CD4-positive, alpha-beta T cell (primary cell): ENCODE results near the gene PDE3A. TPM values are rescaled to one million over a fixed set of nuclear protein-coding genes. Genes with fewer than 3 reads are reported as not detected.

Experiments used
- ATAC-seq: fragments of 200-7000 bp; cut with Tn5 transposase; one replicate; pipeline ENCODE4 v1.10.0; 2022; ENCODE audit warnings: mild to moderate bottlenecking; ENCODE audit not compliant: poor library complexity
- CTCF ChIA-PET: fragments of 350-600 bp; sonication (Branson Sonifier 250); formaldehyde crosslinking; loops from one replicate; lab custom pipeline; 2021; ENCODE audit warnings: antibody characterized with exemption, inconsistent platforms; lab: Charles Lee
- POLR2A ChIA-PET: fragments of 350-600 bp; sonication (Branson Sonifier 250); formaldehyde crosslinking; loops from one replicate; lab custom pipeline; 2021; ENCODE audit warnings: antibody characterized with exemption, inconsistent platforms; lab: Charles Lee
- DNase-seq, 14 experiments: peaks; one replicate each; pipeline ENCODE4 v3.0.0-alpha.2; 2013 to 2020; ENCODE audit warnings: mixed read lengths in 2 of 14
- H3K27ac ChIP-seq, 2 donors: one replicate each; pipeline versions ENCODE4 v1.5.1 to v1.7.0; 2013; ENCODE audit warnings: low read length in 2 of 2, low read depth in 1 of 2, mild to moderate bottlenecking in 1 of 2
- H3K27me3 ChIP-seq, 2 experiments: 1 replicate in 1 of 2; 2 replicates in 1 of 2; pipeline versions ENCODE4 v1.6.1 to v1.7.0; 2013; ENCODE audit warnings: low read length in 2 of 2, control low read depth in 1 of 2, mild to moderate bottlenecking in 1 of 2, moderate library complexity in 1 of 2; ENCODE audit not compliant: insufficient read depth in 2 of 2, control insufficient read depth in 1 of 2
- H3K36me3 ChIP-seq: one replicate; pipeline ENCODE4 v1.6.1; 2013; ENCODE audit warnings: low read length, control low read depth; ENCODE audit not compliant: insufficient read depth
- H3K4me1 ChIP-seq: one replicate; pipeline ENCODE4 v1.6.1; 2013; ENCODE audit warnings: low read length, control low read depth; ENCODE audit not compliant: insufficient read depth
- H3K4me3 ChIP-seq: one replicate; pipeline ENCODE4 v1.5.1; 2013; ENCODE audit warnings: mild to moderate bottlenecking, low read length, moderate library complexity
- H3K9me3 ChIP-seq, 2 experiments: 1 replicate in 1 of 2; 2 replicates in 1 of 2; pipeline versions ENCODE4 v1.6.1 to v1.7.0; 2013; ENCODE audit warnings: low read length in 2 of 2, mild to moderate bottlenecking in 2 of 2, control low read depth in 1 of 2, moderate library complexity in 1 of 2; ENCODE audit not compliant: control insufficient read depth in 1 of 2, insufficient read depth in 1 of 2
- H3K27ac Mint-ChIP-seq: one replicate; pipeline ENCODE4 v1.8.0; 2020; ENCODE audit warnings: mixed read lengths
- H3K27me3 Mint-ChIP-seq: one replicate; pipeline ENCODE4 v1.8.0; 2021; ENCODE audit warnings: mixed read lengths
- H3K36me3 Mint-ChIP-seq: one replicate; pipeline ENCODE4 v1.8.0; 2021; ENCODE audit warnings: low read depth, mixed read lengths
- H3K4me1 Mint-ChIP-seq: one replicate; pipeline ENCODE4 v1.8.0; 2021; ENCODE audit warnings: low read depth, mixed read lengths
- H3K4me3 Mint-ChIP-seq: one replicate; pipeline ENCODE4 v1.8.0; 2020; ENCODE audit warnings: mild to moderate bottlenecking, mixed read lengths
- H3K9me3 Mint-ChIP-seq: one replicate; pipeline ENCODE4 v1.8.0; 2020; ENCODE audit warnings: mixed read lengths
- CTCF ChIP-seq: fragments of 200-600 bp; IDR thresholded peaks from one replicate; pipeline ENCODE4 v1.8.0; 2022; ENCODE audit warnings: antibody characterized with exemption, mild to moderate bottlenecking
- intact Hi-C, 2 experiments: fragments of 100-400 bp; cut with DNase I in 1 of 2; cut with micrococcal nuclease in 1 of 2; formaldehyde crosslinking; loops; one replicate each; pipeline versions ENCODE4 v1.15.1 to v1.9.0; 2023 to 2025; cut with DNase I, micrococcal nuclease
- total RNA-seq, 174 experiments: library from RNA in 2 of 174; stranded (reverse) in 2 of 174; gene quantifications; one replicate each; pipeline ENCODE4 v1.2.3 and lab custom pipeline; 2021 to 2026

Gene PDE3A
- total RNA-seq, 2 experiments from 2014 or later = not detected

- Histone ChIP-seq H3K27me3 (no peaks in the 10 kb centered on the region), H3K4me1 (no peaks in the 10 kb centered on the region), H3K27ac (no peak overlapping the region), H3K4me3 (no peak overlapping the region), H3K9me3 (no peaks in the 10 kb centered on the region), H3K36me3 (no peaks in the 10 kb centered on the region)
- POLR2A ChIA-PET = no interaction called here
- CTCF ChIA-PET = interaction anchor here (0.8 kb wide), 1 partner anchor 10 kb away, joined by 3 read pairs; no protein-coding TSS in a partner anchor
- no peak for ATAC-seq
- no peaks in the 10 kb centered on the region for H3K36me3 Mint-ChIP-seq
- TF ChIP-seq CTCF = no peak
- intact Hi-C loops = no loop called here
- no peak overlapping the region for H3K27ac Mint-ChIP-seq
- H3K9me3 Mint-ChIP-seq = peaks cover 3% of the 10 kb centered on the region
- no peak overlapping the region for H3K4me3 Mint-ChIP-seq
- H3K4me1 Mint-ChIP-seq = no peaks in the 10 kb centered on the region
- no peak for DNase-seq
- H3K27me3 Mint-ChIP-seq = no peaks in the 10 kb centered on the region
Measured at GRCh38 chr12:20722142-20722541, 353.8 kb downstream of the PDE3A start.

GRCh38 chr12:20731274-20731673 lies 362.9 kb downstream of the PDE3A start:
- H3K4me3 Mint-ChIP-seq = no peak overlapping the region
- DNase-seq (no peak), ATAC-seq (no peak)
- Histone ChIP-seq H3K36me3 (no peaks in the 10 kb centered on the region), H3K9me3 (no peaks in the 10 kb centered on the region), H3K27me3 (no peaks in the 10 kb centered on the region), H3K4me1 (no peaks in the 10 kb centered on the region), H3K4me3 (no peak overlapping the region), H3K27ac (no peak overlapping the region)
- no peaks in the 10 kb centered on the region for H3K4me1 Mint-ChIP-seq
- TF ChIP-seq CTCF = no peak
- no peaks in the 10 kb centered on the region for H3K27me3 Mint-ChIP-seq
- H3K9me3 Mint-ChIP-seq = no peaks in the 10 kb centered on the region
- intact Hi-C loops = no loop called here
- H3K36me3 Mint-ChIP-seq = no peaks in the 10 kb centered on the region
- ChIA-PET POLR2A (no interaction called here), CTCF (no interaction called here)
- H3K27ac Mint-ChIP-seq = no peak overlapping the region
